ENCODE measurements around the gene FKBP1B.

FKBP1B gene

DNA sequence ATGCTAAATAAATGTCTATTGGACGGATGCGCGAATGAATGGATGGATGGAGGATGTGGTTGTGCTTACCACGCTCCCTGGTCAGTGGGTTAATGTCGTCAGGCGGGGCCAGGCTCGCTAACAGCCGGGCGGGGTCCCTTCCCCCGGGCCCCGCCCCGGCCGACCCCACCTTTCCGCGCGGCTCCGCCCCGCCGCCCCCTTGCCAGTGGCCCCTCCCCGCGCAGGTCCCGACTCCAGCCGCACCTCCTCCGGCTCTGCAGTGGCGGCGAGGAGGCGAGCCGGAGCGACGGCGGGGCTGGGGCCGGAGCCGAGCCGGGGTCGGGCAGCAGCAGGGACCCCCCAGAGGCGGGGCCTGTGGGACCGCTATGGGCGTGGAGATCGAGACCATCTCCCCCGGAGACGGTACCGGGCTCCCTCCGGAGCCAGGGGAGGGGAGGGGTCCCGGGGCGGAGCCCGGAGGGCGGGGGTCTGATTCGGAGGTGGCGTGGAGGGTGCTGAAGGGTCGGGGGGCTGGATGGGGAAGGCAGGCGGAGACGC is at the start of gene FKBP1B:
FKBP1B (plus strand) TSS at position 257 of the 537 bp plus-strand sequence; CDS start at position 366, 109 bp downstream.
- peak within 1 kb of the TSS in 1 of 2 experiments; percentile 51; a peak in 3 of 4 replicates for H3K4me3 ChIP-seq (ENCODE audit: low read depth in 1 of 2, low read length in 2 of 2)
- peaks cover 26% of the 10 kb centered on the region for H3K79me2 ChIP-seq (ENCODE audit: insufficient read depth, low read length)
- H3K36me3 ChIP-seq (ENCODE audit: insufficient read depth, low read length): no peaks in the 10 kb centered on the region
- ATAC-seq (ENCODE audit: insufficient read depth, low read depth) (no peak), DNase-seq (peak; percentile 47)
- TF ChIP-seq, protein P1, sequence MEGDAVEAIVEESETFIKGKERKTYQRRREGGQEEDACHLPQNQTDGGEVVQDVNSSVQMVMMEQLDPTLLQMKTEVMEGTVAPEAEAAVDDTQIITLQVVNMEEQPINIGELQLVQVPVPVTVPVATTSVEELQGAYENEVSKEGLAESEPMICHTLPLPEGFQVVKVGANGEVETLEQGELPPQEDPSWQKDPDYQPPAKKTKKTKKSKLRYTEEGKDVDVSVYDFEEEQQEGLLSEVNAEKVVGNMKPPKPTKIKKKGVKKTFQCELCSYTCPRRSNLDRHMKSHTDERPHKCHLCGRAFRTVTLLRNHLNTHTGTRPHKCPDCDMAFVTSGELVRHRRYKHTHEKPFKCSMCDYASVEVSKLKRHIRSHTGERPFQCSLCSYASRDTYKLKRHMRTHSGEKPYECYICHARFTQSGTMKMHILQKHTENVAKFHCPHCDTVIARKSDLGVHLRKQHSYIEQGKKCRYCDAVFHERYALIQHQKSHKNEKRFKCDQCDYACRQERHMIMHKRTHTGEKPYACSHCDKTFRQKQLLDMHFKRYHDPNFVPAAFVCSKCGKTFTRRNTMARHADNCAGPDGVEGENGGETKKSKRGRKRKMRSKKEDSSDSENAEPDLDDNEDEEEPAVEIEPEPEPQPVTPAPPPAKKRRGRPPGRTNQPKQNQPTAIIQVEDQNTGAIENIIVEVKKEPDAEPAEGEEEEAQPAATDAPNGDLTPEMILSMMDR (IDR thresholded peaks at IDR 0.05; ENCODE audit: borderline replicate concordance, extremely low read depth, low read length, poor library complexity, severe bottlenecking): no peak
- TF ChIP-seq EZH2 (IDR thresholded peaks at IDR 0.05; ENCODE audit: borderline replicate concordance, low read depth, low read length, severe bottlenecking): no peak
- peak within 1 kb of the TSS; percentile 63 for H3K4me2 ChIP-seq (ENCODE audit: insufficient read depth, low read length)
- H4K20me1 ChIP-seq (ENCODE audit: insufficient read depth, low read length): 0 out of 2 replicates have a peak, but pooled peaks cover 3% of the 10 kb centered on the region
- H3K9ac ChIP-seq (ENCODE audit: low read depth, low read length): peak within 1 kb of the TSS; percentile 40
- peaks cover 29% of the 10 kb centered on the region for H3K4me1 ChIP-seq (ENCODE audit: insufficient read depth, low read length)
- no peaks in the 10 kb centered on the region for H3K27me3 ChIP-seq (ENCODE audit: insufficient read depth, low read length, poor library complexity)
- H3K9me3 ChIP-seq (ENCODE audit: insufficient read depth, low read length, severe bottlenecking): no peaks in the 10 kb centered on the region
- H3K27ac ChIP-seq (ENCODE audit: low read length): no peak within 1 kb of the TSS
- peak within 1 kb of the TSS; percentile 51 for H2AFZ ChIP-seq (ENCODE audit: low read depth, low read length)

- Histone ChIP-seq H3K27ac (ENCODE audit: low read length) (no peak overlapping the region), H3K4me2 (ENCODE audit: insufficient read depth, low read length) (no peak overlapping the region)
These were observed 41.8 kb upstream of the FKBP1B start for GRCh38 chr2:24007693-24008092.

GRCh38 chr2:24008672-24009366 is 40.7 kb upstream of the FKBP1B start:
- no peak for DNase-seq

More at GRCh38 chr2:24007693-24008092, 41.8 kb upstream of the FKBP1B start:
- Histone ChIP-seq H3K4me1 (ENCODE audit: insufficient read depth, low read length) (no peaks in the 10 kb centered on the region), H4K20me1 (ENCODE audit: insufficient read depth, low read length) (no peaks in the 10 kb centered on the region), H3K9ac (ENCODE audit: low read depth, low read length) (no peak overlapping the region), H3K9me3 (ENCODE audit: insufficient read depth, low read length, severe bottlenecking) (no peaks in the 10 kb centered on the region), H3K4me3 (ENCODE audit: low read depth in 1 of 2, low read length in 2 of 2) (no peak overlapping the region), H2AFZ (ENCODE audit: low read depth, low read length) (no peak overlapping the region), H3K36me3 (ENCODE audit: insufficient read depth, low read length) (no peaks in the 10 kb centered on the region), H3K79me2 (ENCODE audit: insufficient read depth, low read length) (no peaks in the 10 kb centered on the region), H3K27me3 (ENCODE audit: insufficient read depth, low read length, poor library complexity) (no peaks in the 10 kb centered on the region)
- no peak for TF ChIP-seq EZH2 (IDR thresholded peaks at IDR 0.05; ENCODE audit: borderline replicate concordance, low read depth, low read length, severe bottlenecking)
- TF ChIP-seq, protein P1 (IDR thresholded peaks at IDR 0.05; ENCODE audit: borderline replicate concordance, extremely low read depth, low read length, poor library complexity, severe bottlenecking): no peak
- DNase-seq: no peak
- ATAC-seq (ENCODE audit: insufficient read depth, low read depth): no peak

More at GRCh38 chr2:24008672-24009366, 40.7 kb upstream of the FKBP1B start:
- H4K20me1 ChIP-seq (ENCODE audit: insufficient read depth, low read length): no peaks in the 10 kb centered on the region
- H3K4me2 ChIP-seq (ENCODE audit: insufficient read depth, low read length): no peak overlapping the region
- no peaks in the 10 kb centered on the region for H3K79me2 ChIP-seq (ENCODE audit: insufficient read depth, low read length)
- no peak overlapping the region for H3K9ac ChIP-seq (ENCODE audit: low read depth, low read length)
- H3K36me3 ChIP-seq (ENCODE audit: insufficient read depth, low read length): no peaks in the 10 kb centered on the region
- H3K27me3 ChIP-seq (ENCODE audit: insufficient read depth, low read length, poor library complexity): no peaks in the 10 kb centered on the region
- no peaks in the 10 kb centered on the region for H3K9me3 ChIP-seq (ENCODE audit: insufficient read depth, low read length, severe bottlenecking)
- H2AFZ ChIP-seq (ENCODE audit: low read depth, low read length): no peak overlapping the region
- no peak for ATAC-seq (ENCODE audit: insufficient read depth, low read depth)
- H3K4me1 ChIP-seq (ENCODE audit: insufficient read depth, low read length): no peaks in the 10 kb centered on the region
- H3K4me3 ChIP-seq (ENCODE audit: low read depth in 1 of 2, low read length in 2 of 2): no peak overlapping the region
- TF ChIP-seq, protein P1 (IDR thresholded peaks at IDR 0.05; ENCODE audit: borderline replicate concordance, extremely low read depth, low read length, poor library complexity, severe bottlenecking): no peak
- no peak for TF ChIP-seq EZH2 (IDR thresholded peaks at IDR 0.05; ENCODE audit: borderline replicate concordance, low read depth, low read length, severe bottlenecking)
- H3K27ac ChIP-seq (ENCODE audit: low read length): no peak overlapping the region

Measured in DND-41 (cell line).